GM21381 (cell line): ENCODE results near the gene DIDO1.
"Not testable (repeated sequence)": the region's sequence is repeated elsewhere in the genome, so short reads cannot be mapped to it uniquely, and the experiment has no call there.

Experiments used
- ATAC-seq: cut with Tn5 transposase; IDR thresholded peaks from one replicate; pipeline ENCODE4 v1.9.1; 2021; ENCODE audit warnings: mild to moderate bottlenecking, moderate library complexity; ENCODE audit not compliant: unreplicated experiment

DIDO1 gene

DNA sequence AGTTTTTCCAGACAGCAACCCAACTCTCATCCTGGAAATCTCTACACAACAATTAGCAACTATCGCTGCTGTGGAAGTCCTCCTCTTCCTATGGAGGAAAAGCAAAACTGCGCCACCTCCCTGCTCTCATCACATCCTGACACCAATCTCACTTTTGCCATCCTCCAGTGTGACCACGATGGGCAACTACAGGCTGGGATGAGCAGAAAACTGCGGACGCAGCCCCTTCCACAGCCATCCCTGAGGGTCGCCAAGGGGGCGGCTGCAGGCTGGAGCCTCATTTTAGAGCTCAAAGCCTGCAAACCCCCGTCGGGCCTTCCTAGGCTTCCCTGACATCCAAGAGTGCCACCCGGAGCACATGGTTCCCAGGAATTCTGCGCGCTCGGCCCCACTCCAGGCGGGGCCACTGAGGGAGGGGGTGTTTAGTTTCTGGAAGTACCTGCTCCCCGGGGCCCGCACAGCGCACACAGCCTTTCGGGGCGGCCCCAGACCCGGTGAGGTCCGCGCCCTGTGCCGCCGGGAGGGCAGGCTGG, 65.8 kb downstream of the DIDO1 start:
- no peak for ATAC-seq

DNA sequence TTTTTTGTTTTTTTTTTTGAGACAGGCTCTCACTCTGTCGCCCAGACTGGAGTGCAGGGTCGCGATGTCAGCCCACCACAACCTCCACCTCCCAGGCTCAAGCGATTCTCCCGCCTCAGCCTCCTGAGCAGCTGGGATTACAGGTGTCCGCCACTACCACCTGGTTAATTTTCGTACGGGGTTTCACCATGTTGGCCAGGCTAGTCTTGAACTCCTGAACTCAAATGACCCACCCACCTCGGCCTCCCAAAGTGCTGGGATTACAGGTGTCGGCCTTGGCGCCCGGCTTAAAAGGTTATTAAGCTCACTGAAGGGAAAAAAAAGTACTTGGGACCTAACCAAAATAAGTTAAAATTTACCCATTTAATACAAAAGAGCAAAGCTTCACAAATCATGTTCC, 66.6 kb downstream of the DIDO1 start:
- ATAC-seq = no peak

DNA sequence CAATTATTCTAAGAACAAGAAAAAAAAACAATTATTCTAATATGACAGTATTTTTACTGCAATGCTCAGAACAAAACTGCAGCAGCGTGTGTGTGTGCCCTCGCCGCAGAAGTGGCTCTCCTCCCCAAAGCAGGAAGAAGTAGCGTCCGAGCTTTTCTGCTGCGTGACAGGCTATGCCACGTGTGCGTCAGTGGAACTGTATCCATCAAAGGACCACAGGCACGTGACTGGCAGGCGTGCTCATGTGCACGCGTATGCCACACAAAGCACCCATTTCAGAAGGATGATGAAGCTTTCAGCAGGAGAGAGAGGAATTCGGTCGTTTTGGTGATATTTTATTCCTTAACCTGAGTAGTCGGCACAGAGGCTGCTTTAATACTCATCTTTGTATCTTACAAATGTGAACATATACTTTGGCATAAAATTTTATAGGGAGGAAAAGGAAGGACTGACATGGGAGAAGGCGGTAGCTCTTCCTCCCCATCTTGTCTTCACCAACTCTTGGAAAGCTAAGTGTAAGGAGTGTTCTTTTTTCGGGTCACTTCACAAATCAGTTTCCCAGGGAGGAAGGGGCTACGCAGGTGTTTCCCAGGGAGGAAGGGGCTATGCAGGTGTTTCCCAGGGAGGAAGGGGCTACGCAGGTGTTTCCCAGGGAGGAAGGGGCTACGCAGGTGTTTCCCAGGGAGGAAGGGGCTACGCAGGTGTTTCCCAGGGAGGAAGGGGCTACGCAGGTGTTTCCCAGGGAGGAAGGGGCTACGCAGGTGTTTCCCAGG, 68.1 kb downstream of the DIDO1 start:
- ATAC-seq = no peak

DNA sequence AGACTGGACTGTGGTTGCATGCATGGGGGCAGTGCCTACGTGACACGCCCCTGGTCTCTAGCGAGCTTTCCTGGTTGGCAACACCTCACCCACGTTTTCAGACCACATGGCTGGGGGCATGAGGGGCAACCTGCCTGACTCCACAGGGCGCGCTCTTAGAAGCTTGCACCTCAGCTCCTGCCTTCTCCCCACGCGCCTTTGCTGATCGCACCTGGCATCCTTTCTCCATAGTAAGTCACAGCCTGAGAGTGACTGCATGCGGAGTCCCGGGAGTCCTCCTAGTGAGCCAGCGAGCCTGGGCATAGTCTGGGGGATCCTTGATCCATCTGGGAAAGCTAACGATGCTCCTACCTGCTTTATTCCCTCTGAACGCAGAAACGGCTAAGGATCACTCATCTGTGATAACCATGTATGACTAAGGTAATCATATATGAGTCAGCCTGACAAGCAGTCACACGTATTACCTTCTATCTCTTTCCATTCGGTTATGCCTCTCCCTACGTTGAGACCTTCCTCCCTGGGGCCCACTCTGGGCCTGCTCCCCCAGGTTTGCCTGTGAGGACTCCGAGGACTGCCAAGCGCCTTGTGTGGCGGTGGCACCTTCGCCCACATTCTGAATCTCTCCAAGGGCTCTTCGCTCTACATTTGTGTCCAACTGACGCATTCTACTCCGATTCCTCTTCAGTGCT, 69.2 kb downstream of the DIDO1 start:
- ATAC-seq = no peak

DNA sequence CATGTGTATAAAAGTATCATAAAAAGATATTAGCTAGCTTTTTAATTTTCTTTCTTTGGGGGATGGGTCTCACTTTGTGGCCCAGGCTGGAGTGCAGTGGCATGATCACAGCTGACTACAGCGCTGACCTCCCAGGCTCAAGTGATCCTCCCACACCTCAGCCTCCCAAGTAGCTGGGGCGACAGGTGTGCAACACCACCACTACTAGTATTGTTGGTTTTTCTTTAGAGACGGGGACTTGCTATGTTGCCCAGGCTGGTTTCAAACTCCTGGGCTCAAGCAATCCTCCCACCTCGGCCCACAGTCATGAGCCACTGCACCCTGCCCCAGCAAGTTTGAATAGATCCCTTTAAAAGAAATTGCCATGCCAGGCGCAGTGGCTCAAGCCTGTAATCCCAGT, 71.2 kb downstream of the DIDO1 start:
- ATAC-seq = no peak

DNA sequence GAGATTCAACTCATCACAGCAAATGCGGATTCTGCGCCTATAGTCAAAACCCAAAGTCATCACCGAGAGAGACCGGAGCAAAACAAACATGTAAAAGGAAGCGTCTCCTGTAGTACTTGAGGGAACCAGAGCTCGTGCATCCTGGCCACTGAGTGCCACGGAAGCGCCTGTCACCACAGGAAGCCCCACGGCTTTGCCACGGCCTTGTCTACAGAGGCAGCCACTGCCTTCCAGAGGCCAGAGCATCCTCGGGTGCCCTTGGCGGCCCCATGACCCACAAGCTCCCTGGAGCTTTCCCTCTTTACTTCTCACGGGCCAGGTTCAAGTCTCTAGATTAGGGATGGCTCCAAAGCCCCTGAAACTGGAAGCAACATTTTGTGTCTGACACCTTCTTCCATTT, 72.2 kb downstream of the DIDO1 start:
- ATAC-seq = no peak

DNA sequence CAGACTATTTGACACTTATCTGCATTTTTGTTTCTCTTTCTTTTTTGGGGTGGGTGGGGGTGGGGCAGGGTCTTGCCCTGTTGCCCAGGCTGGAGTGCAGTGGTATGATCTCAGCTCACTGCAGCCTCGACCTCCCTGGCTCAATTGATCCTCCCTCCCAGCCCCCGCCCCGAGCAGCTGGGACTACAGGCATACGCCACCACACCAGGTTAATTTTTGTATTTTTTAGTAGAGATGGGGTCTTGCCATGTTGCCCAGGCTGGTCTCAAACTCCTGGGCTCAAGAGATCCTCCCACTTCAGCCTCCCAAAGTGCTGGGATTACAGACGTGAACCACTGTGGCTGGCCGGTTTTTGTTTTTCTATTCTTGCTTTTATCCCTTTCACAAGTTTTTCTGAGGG, 73.0 kb downstream of the DIDO1 start:
- ATAC-seq = not testable (repeated sequence)

DNA sequence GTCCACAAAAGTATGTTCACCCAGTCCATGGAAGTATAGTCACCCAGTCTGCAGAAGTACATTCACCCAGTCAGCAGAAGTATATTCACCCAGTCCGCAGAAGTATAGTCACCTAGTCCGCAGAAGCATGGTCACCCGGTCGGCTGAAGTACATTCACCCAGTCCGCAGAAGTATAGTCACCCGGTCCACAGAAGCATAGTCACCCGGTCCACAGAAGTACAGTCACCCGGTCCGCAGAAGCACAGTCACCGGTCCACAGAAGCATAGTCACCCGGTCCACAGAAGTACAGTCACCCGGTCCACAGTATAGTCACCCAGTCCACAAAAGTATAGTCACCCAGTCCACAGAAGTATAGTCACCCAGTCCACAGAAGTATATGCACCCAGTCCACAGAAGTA, 73.5 kb downstream of the DIDO1 start:
- no peak for ATAC-seq

DNA sequence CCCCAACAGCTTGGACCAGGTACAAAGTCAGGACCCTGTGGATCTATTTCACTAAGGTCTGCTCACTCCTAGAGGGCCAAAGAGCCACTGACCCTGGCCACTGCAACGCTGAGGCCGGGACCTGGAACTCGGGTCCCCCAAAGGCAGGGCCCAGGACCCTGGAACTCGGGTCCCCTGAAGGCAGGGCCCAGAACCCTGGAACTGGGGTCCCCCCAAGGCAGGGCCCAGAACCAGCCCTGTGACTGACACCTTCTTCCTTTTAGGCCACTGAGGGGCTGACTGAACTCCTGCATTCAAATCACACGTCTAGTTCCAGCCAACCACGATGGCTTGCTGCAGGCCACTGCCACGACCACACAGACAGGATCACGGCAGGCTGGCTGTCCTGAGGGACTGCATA, 74.1 kb downstream of the DIDO1 start:
- no peak for ATAC-seq

DNA sequence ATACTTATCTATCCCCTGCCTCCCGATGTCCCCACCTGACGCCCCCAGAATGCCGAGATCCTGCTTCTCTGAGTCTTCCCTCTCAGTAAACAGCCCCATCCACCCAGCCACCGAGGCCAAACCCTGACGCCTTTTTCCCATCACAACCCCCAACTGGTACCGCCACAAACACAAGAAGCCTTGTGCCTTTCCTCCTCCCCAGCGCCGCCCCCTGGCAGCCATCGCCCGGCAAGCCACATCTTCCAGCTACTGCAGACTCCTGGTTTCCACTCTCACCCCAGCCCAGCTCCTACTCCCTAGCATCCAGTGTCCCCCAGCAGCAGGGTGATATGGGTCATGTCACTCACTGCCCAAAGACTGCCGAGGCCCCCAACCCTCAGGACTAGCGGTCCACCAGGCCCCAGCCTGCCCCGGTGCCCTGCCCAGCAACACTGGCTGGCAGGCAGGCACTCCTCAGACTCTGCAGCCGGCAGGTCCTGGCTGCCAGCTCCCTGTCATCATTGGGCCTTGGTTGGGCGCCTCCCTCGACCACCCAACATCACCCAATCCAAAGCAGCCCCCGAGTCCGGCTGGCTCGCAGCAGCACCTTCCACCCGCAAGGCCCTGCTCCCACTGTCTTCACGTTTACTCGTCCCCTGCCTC, 75.9 kb downstream of the DIDO1 start:
- ATAC-seq = no peak

DNA sequence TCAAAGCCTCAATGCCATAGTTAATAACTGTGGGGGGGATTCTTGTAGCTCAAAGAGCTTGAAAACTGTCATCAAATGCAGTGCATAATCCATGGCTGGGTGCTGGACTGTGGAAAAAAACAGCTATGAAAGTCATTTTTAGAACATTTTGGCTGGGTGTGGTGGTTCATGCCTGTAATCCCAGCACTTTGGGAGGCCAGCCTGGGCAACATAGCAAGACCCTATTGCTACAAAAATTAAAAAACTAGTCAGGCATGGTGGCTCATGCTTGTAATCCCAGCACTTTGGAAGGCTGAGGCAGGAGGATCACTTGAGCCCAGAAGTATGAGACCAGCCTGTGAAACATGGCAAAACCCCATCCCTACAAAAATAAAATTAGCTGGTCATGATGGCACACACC, 76.9 kb downstream of the DIDO1 start:
- ATAC-seq = no peak

DNA sequence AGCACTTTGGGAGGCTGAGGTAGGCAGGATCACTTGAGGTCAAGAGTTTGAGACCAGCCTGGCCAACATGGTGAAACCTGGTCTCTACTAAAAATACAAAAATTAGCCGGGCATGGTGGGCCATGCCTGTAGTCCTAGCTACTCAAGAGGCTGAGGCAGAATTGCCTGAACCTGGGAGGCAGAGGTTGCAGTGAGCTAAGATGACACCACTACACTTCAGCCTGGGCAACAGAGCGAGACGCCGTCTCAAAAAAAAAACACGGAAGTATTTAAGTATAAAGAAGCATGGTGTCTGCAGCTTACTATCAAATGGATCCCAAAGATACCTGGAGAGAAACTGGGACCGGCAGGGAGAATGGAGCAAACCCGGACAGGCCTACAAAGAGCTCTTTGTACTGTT, 77.4 kb downstream of the DIDO1 start:
- not testable (repeated sequence) for ATAC-seq

DNA sequence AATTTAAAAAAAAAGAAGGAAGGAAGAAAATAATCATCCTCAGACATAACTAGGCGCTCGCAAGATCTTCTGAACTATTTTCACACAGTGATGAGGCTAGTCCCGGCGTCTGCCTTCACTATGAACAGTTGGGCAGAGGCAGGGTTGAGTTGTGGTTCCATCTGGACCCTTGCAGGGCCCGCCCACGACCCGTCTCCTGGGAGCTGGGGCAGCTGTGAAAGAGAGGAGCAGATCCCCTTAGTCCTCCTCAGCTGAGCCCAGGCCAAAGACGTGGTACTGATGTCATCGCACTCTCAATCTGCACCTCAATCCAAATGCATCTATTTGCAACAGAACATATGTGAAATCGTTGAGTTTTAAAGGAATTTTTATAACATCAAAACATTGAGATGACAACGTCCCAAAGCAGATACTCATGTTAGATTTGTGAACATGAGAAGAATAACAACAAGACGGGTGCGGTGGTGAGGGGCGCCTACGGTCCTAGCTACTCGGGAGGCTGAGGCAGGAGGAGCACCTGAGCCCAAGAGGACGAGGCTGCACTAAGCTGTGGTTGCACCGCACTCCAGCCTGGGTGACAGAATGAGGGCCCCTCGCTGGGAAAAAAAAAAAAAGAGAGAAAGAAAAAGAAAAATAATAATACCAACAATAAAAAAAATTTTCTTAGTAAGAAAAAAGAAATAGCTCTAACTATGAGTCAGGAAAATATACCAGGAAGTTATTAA, 80.0 kb downstream of the DIDO1 start:
- ATAC-seq = no peak

DNA sequence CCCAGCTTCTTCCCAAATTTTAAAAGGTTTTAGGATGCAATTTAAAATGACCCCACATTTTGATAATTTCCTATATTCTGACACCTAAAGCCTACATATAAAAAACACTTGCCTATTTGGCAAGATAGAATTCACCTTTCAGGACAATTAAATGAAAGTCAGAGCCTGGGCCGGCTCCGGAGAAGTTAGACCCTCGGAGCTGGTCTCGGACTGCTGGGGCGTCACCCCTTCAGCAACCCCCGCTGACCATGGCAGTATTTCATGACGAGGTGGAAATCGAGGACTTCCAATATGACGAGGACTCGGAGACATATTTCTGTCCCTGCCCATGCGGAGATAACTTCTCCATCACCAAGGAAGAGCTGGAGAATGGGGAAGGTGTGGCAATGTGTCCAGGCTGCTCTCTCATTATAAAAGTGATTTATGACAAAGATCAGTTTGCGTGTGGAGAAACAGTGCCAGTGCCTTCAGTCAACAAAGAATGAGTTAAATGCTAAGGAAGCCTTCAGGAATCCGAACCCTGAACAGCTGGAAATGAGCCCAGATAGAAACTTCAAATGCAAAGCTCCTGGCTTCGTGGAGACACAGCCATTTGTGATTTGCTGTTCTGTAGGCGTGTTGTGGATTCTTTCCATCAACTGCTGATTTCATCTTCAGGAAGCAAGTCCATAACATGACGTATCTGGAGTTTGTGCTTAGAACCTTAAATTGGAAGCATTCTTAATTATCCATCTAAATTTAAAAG, 80.7 kb downstream of the DIDO1 start:
- no peak for ATAC-seq

DNA sequence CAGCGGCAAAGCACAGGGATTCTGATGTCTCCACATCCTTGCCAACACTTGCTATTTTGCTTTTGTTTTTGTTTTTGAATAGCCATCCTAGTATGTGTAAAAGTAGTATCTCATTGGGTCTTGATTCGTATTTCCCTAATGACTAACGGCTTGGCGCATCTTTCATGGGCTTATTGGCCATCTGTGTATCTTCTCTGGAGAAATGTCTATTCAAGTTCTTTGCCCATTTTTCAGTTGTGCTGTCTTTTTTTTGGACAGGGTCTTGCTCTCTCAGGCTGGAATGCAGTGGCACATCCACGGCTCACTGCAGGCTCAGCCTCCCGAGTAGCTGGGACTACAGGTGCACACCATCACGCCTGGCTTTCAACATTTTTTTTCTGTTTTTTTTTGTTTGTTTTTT, 82.1 kb downstream of the DIDO1 start:
- ATAC-seq = no peak

DNA sequence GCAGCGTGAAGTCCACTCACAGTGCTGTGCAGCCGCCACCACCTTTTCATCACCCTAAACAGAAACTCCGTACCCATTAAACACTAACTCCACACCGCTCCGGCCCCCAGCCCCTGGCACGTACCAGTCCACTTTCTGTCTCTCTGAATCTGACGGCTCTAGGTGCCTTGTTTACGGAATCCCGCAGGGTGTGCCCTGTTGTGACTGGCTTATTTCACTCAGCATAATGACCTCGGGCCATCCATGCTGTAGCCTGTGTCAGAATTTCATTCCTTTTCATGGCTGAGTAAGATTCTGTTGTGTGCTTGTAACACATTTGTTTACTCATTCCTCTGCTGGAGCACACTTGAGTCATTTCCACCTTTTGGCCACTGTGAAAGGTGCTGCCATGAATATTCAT, 82.6 kb downstream of the DIDO1 start:
- no peak for ATAC-seq

DNA sequence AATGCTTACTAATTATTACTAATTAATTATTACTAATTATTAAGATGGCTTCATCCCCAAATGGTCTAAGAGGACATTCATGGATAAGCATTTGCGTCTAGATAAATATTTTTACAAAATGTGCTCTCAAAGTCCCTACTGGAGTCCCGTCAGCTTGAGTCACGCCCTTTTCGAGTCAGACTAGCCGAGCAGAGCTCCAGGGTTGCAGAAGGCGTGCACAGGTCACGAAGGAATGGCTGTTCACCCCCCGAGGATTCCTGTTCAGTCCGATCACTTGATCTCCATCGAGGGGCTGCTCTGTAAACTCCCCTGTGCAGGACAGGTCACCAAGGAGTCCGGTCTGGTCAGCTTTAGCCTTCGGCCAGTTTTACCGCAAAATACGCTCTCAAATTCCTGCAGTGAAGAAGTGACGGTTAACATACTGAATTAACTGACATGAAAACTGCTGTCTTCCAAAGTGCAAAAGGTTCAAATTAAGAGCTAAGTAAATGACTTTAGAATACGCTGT, 84.5 kb downstream of the DIDO1 start:
- no peak for ATAC-seq

DNA sequence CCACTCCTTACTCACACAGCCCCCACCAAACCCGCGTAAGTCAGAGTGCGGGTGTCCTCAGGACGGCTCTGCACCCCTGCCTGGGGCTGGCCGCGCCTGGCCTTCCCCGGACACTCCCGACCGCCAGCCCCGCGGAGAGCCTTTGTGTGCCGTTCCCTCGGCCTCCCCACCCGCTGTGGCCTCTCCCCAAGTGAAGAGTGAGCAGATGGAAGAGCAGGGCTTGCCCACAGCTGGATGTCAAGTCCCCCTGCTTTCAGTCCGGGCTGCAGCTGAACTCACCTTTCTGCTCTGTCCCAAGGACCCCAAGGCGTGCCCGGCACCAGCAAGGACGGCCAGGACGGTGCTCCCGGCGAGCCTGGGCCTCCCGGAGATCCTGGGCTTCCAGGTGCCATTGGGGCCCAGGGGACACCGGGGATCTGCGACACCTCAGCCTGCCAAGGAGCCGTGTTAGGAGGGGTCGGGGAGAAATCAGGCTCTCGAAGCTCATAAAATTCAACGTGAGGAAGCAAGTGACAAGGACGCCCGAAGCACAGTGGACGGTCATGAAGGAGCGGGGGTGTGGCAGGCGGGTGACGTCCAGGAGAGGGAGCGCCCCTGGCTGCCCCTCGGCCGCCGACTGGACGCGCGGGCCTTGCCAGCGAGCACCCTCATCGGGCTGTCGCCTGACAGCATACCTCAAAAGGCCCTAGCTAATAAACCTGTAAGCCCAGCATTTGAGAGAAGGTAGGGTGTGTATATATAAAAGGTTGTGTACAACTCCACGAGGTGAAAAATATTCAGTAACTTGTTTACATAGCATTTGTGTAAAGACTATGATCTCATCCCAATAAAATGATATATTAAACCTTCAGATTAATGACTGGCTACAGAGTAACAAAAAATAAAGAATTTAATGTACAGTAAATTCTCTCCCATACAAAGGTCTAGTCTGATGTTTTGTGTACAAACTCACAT, 85.8 kb downstream of the DIDO1 start:
- no peak for ATAC-seq

DNA sequence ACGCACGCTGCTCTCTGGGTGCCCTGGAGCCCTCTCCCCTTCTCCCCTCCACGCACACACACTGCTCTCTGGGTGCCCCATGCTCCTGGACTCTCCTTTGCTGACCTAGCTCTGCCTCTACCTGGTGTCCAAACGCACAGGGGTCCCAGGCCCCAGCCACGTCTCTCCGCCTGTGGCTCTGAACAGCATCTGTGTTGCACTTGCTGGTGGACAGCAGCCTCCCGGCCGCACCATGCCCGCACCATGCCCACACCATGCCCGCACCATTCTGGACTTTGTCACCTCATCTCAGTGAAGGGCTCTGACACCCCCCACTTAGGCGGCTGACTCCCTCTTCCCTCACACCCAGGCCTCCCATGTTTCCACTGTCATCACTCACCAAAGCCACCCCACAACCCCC, 86.5 kb downstream of the DIDO1 start:
- no peak for ATAC-seq
